Measurements from ENCODE around the gene CST6. TPM values are rescaled to one million over a fixed set of nuclear protein-coding genes. Genes with fewer than 3 reads are reported as not detected.
"Not testable (repeated sequence)": the region's sequence is repeated elsewhere in the genome, so short reads cannot be mapped to it uniquely, and the experiment has no call there.

CST6 gene
- total RNA-seq, 4 donors from 2014 or later = 734 to 2,600 (median 1,315) TPM

- H3K4me3 ChIP-seq (ENCODE audit: low read depth, poor library complexity, severe bottlenecking) = no peak overlapping the region
- whole genome bisulfite sequencing, 2 donors = 78 to 86% methylated on average over 25 of the region's 25 CpGs
- intact Hi-C loops (cut with DNase I; ENCODE audit: low total_unique reads) = no loop called here
- no peak for DNase-seq (ENCODE audit: low spot score in 2 of 2)
- TF ChIP-seq POLR2A (IDR thresholded peaks at IDR 0.05) (no peak), CTCF (IDR thresholded peaks at IDR 0.05) (no peak)
Measured at GRCh38 chr11:66020618-66021357, 9.0 kb downstream of the CST6 start.

GRCh38 chr11:66022401-66023185 is 10.8 kb downstream of the CST6 start:
- peak; percentile 42 to 94 for DNase-seq (ENCODE audit: low spot score in 2 of 2)

GRCh38 chr11:66023186-66023440 is 11.3 kb downstream of the CST6 start:
- H3K4me3 ChIP-seq (ENCODE audit: low read depth, poor library complexity, severe bottlenecking); DNase-seq (ENCODE audit: low spot score in 2 of 2); intact Hi-C loops (cut with DNase I; ENCODE audit: low total_unique reads): not testable (repeated sequence)
- WGBS, 2 donors = 79 to 81% methylated on average over 5 of the region's 5 CpGs

More at GRCh38 chr11:66022401-66023185, 10.8 kb downstream of the CST6 start:
- intact Hi-C loops (cut with DNase I; ENCODE audit: low total_unique reads) = no loop called here
- WGBS, 2 donors = 19 to 20% methylated on average over 40 to 46 of the region's 46 CpGs
- TF ChIP-seq POLR2A (IDR thresholded peaks at IDR 0.05) (no peak), CTCF (IDR thresholded peaks at IDR 0.05) (peak in 1 of 3 donors; percentile 81)
- H3K4me3 ChIP-seq (ENCODE audit: low read depth, poor library complexity, severe bottlenecking) = no peak overlapping the region

- 84 to 89% methylated on average over 18 of the region's 18 CpGs for WGBS, 2 donors
- no peak within 1 kb of the TSS for H3K4me3 ChIP-seq (ENCODE audit: low read depth, poor library complexity, severe bottlenecking)
- no peak for TF ChIP-seq POLR2A (IDR thresholded peaks at IDR 0.05)
- no peak for TF ChIP-seq CTCF (IDR thresholded peaks at IDR 0.05)
- intact Hi-C loops (cut with DNase I; ENCODE audit: low total_unique reads) = no loop called here
- no peak for DNase-seq (ENCODE audit: low spot score in 2 of 2)
Measured at GRCh38 chr11:66026017-66026529, 14.3 kb downstream of the CST6 start, which contains the start of gene CATSPER1. Gene CATSPER1 (minus strand): TSS chr11:66026479. CDS start chr11:66026379, 100 bp downstream.

GRCh38 chr11:66032957-66033735 is 21.3 kb downstream of the CST6 start:
- WGBS, 2 donors = 80 to 91% methylated on average over 8 of the region's 8 CpGs
- intact Hi-C loops (cut with DNase I; ENCODE audit: low total_unique reads) = no loop called here
- TF ChIP-seq POLR2A (IDR thresholded peaks at IDR 0.05) (no peak), CTCF (IDR thresholded peaks at IDR 0.05) (no peak)
- DNase-seq (ENCODE audit: low spot score in 2 of 2) = no peak
- H3K4me3 ChIP-seq (ENCODE audit: low read depth, poor library complexity, severe bottlenecking) = no peak overlapping the region

Measured in lower leg skin (tissue), 4 donors.